Uterus (tissue), 4 donors: ENCODE results near the gene OBSCN. TPM values are rescaled to one million over a fixed set of nuclear protein-coding genes. Genes with fewer than 3 reads are reported as not detected.

Experiments used
- DNase-seq, 2 donors: peaks; one replicate each; pipeline ENCODE4 v3.0.0-alpha.2; 2019 to 2020
- H3K27ac ChIP-seq, 2 donors: fragments of 200-600 bp; sonication (generic); 1 replicate in 1 of 2; 2 replicates in 1 of 2; pipeline ENCODE4 v1.5.1; 2016 to 2018
- H3K27me3 ChIP-seq, 2 donors: fragments of 200-600 bp; sonication (generic); one replicate each; pipeline ENCODE4 v1.5.1; 2018 to 2019; ENCODE audit warnings: control low read depth in 1 of 2
- H3K36me3 ChIP-seq, 2 donors: fragments of 200-600 bp; sonication (generic); one replicate each; pipeline ENCODE4 v1.5.1; 2019; ENCODE audit warnings: control low read depth in 1 of 2
- H3K4me1 ChIP-seq, 2 donors: fragments of 200-600 bp; sonication (generic); one replicate each; pipeline ENCODE4 v1.5.1; 2018 to 2019; ENCODE audit warnings: control low read depth in 1 of 2
- H3K4me3 ChIP-seq, 2 donors: fragments of 200-600 bp; sonication (generic); 1 replicate in 1 of 2; 2 replicates in 1 of 2; pipeline ENCODE4 v1.5.1; 2018 to 2019; ENCODE audit warnings: mild to moderate bottlenecking in 1 of 2
- H3K9me3 ChIP-seq, 2 donors: fragments of 200-600 bp; sonication (generic); one replicate each; pipeline ENCODE4 v1.5.1; 2019; ENCODE audit warnings: control low read depth in 1 of 2
- POLR2A ChIP-seq, 2 donors: fragments of 450-650 bp; IDR thresholded peaks; one replicate each; pipeline ENCODE4 v1.6.1; 2016; ENCODE audit warnings: antibody characterized with exemption in 2 of 2, mild to moderate bottlenecking in 1 of 2, moderate library complexity in 1 of 2
- intact Hi-C: fragments of 100-400 bp; cut with DNase I; formaldehyde crosslinking; loops from one replicate; pipeline ENCODE4 v1.15.1; 2023; ENCODE audit warnings: low total_unique reads
- total RNA-seq, 4 donors: library from RNA; depleted of rRNA in 3 of 4; stranded (reverse); fragments of >200 nt in 3 of 4; gene quantifications; one replicate each; pipeline versions ENCODE4 v1.1.0 to v1.2.4, GENCODE V29; 2014 to 2023
- TF ChIP-seq, protein P1 (sequence below), 4 experiments: fragments of 200-600 bp in 2 of 4; fragments of 450-650 bp in 2 of 4; sonication (generic) in 2 of 4; IDR thresholded peaks; one replicate each; pipeline ENCODE4 v1.5.1; 2016 to 2019; ENCODE audit warnings: antibody characterized with exemption in 4 of 4, mild to moderate bottlenecking in 2 of 4, moderate library complexity in 1 of 4
- donor health status: DM: yes; HTN: yes; CAD: no.

OBSCN gene
- total RNA-seq, 4 donors from 2014 or later = 5.9 to 53.2 (median 22.4) TPM

DNA sequence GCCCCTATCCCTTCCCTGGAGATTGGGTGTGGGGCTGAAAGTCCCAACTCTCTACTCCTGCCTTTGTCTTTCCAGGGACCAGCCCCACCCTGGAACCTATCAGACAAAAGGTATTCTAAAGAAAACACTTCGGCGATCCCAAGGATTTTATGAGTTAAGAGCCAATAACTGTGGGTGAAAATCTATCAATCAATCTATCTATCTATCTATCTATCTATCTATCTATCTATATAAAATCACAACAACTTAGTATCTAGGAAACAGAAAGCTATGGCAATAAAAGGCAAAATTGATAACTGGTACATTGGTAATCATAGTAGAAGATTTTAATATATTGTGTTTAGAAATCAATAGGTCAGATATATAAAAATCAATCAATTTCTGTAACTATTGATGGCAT, 175.9 kb downstream of the OBSCN start:
- DNase-seq = no peak
- no peaks in the 10 kb centered on the region for H3K9me3 ChIP-seq
- no peak overlapping the region for H3K27ac ChIP-seq
- TF ChIP-seq, protein P1, sequence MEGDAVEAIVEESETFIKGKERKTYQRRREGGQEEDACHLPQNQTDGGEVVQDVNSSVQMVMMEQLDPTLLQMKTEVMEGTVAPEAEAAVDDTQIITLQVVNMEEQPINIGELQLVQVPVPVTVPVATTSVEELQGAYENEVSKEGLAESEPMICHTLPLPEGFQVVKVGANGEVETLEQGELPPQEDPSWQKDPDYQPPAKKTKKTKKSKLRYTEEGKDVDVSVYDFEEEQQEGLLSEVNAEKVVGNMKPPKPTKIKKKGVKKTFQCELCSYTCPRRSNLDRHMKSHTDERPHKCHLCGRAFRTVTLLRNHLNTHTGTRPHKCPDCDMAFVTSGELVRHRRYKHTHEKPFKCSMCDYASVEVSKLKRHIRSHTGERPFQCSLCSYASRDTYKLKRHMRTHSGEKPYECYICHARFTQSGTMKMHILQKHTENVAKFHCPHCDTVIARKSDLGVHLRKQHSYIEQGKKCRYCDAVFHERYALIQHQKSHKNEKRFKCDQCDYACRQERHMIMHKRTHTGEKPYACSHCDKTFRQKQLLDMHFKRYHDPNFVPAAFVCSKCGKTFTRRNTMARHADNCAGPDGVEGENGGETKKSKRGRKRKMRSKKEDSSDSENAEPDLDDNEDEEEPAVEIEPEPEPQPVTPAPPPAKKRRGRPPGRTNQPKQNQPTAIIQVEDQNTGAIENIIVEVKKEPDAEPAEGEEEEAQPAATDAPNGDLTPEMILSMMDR (IDR thresholded peaks at IDR 0.05) = no peak
- TF ChIP-seq POLR2A (IDR thresholded peaks at IDR 0.05) = no peak
- no peaks in the 10 kb centered on the region for H3K27me3 ChIP-seq
- H3K36me3 ChIP-seq = no peaks in the 10 kb centered on the region
- no peak overlapping the region for H3K4me3 ChIP-seq
- H3K4me1 ChIP-seq = no peaks in the 10 kb centered on the region
- intact Hi-C loops = no loop called here

DNA sequence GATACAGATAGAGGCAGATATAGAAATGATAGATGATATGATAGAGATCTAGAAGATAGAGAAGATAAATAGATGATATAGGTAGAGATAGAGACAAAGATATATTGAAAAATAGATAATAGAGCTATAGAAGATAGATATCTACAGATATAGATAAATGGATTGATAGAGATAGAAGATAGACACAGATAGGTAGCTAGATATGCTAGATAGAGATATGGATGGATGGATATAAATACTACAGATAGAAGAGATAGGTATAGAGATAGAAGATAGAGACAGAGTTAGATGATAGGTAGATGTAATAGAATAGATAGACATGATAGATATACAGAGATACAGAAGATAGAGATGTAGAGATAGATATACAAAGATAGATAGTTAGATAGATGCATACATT, 177.4 kb downstream of the OBSCN start:
- TF ChIP-seq, protein P1 (IDR thresholded peaks at IDR 0.05) = no peak
- no peak for TF ChIP-seq POLR2A (IDR thresholded peaks at IDR 0.05)
- DNase-seq = no peak
- H3K27me3 ChIP-seq = no peaks in the 10 kb centered on the region
- H3K27ac ChIP-seq = no peak overlapping the region
- intact Hi-C loops = no loop called here
- no peaks in the 10 kb centered on the region for H3K36me3 ChIP-seq
- no peak overlapping the region for H3K4me3 ChIP-seq
- H3K4me1 ChIP-seq = no peaks in the 10 kb centered on the region
- no peaks in the 10 kb centered on the region for H3K9me3 ChIP-seq

- no peak for DNase-seq
- no peaks in the 10 kb centered on the region for H3K27me3 ChIP-seq
- no peak overlapping the region for H3K27ac ChIP-seq
- no peak overlapping the region for H3K4me3 ChIP-seq
- no peak for TF ChIP-seq POLR2A (IDR thresholded peaks at IDR 0.05)
- TF ChIP-seq, protein P1 (IDR thresholded peaks at IDR 0.05) = no peak
- no peaks in the 10 kb centered on the region for H3K4me1 ChIP-seq
- no peaks in the 10 kb centered on the region for H3K36me3 ChIP-seq
- intact Hi-C loops = no loop called here
- no peaks in the 10 kb centered on the region for H3K9me3 ChIP-seq
These were observed 179.5 kb downstream of the OBSCN start for GRCh38 chr1:228387321-228387720.

- Histone ChIP-seq H3K36me3 (no peaks in the 10 kb centered on the region), H3K4me3 (no peak overlapping the region), H3K4me1 (no peaks in the 10 kb centered on the region), H3K9me3 (no peaks in the 10 kb centered on the region), H3K27ac (no peak overlapping the region), H3K27me3 (no peaks in the 10 kb centered on the region)
- intact Hi-C loops = no loop called here
- TF ChIP-seq POLR2A (IDR thresholded peaks at IDR 0.05) = no peak
- TF ChIP-seq, protein P1 (IDR thresholded peaks at IDR 0.05) = no peak
- DNase-seq = no peak
These were observed 182.8 kb downstream of the OBSCN start for GRCh38 chr1:228390649-228391048.

DNA sequence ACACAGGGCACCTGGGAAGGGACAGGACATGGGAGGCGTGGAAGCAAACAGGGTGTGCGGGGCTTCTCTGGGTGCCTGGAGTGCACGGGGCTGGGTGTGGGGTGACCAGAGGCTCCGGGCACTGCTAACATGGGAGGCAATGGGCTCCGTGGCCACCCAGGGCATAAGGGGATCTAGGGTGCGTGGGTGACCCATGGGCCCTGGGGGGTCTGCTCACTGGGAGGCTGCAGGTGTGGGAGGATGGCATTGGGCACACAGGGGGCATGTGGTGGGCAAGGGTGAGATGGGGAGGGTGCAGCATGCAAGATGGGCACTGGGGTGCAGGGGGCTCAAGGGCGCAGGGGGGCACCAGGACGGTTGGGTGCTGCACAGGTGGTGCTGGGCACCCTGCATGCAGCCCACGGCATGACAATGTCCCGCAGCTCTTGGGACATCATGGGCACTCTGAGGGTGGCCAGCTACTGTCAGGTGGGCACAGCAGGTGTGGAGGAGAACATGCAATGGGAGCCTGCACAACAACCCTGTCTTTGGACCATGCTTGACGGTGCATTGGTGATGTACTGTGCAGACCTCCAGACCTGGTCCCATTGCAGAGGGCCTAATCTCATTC, 183.7 kb downstream of the OBSCN start:
- Histone ChIP-seq H3K27ac (no peak overlapping the region), H3K9me3 (no peaks in the 10 kb centered on the region), H3K4me1 (no peaks in the 10 kb centered on the region), H3K4me3 (no peak overlapping the region), H3K36me3 (no peaks in the 10 kb centered on the region), H3K27me3 (no peaks in the 10 kb centered on the region)
- DNase-seq = peak in 1 of 2 donors; percentile 10
- intact Hi-C loops = no loop called here
- TF ChIP-seq POLR2A (IDR thresholded peaks at IDR 0.05) = no peak
- TF ChIP-seq, protein P1 (IDR thresholded peaks at IDR 0.05) = no peak
